HepG2 (cell line): ENCODE results near the gene ZNF318. TPM values are rescaled to one million over a fixed set of nuclear protein-coding genes. Genes with fewer than 3 reads are reported as not detected.

Experiments
- CC2D1A ChIP-seq: sonication (generic); formaldehyde crosslinking; IDR thresholded peaks from 2 replicates; pipeline ENCODE4 v1.8.1; 2023; ENCODE audit warnings: mild to moderate bottlenecking, missing genetic modification reagents
- CERS6 ChIP-seq: sonication (generic); formaldehyde crosslinking; IDR thresholded peaks from 2 replicates; pipeline ENCODE4 v1.5.0; 2020; ENCODE audit warnings: missing genetic modification reagents
- HOXA9 ChIP-seq: sonication (generic); formaldehyde crosslinking; IDR thresholded peaks from 2 replicates; pipeline ENCODE4 v1.8.1; 2022; ENCODE audit warnings: missing genetic modification reagents, mild to moderate bottlenecking, moderate library complexity, borderline replicate concordance
- KAT8 ChIP-seq: IDR thresholded peaks from 2 replicates; pipeline ENCODE4 v1.6.1; 2016; ENCODE audit warnings: missing genetic modification reagents, missing compliant biosample characterization
- REPIN1 ChIP-seq: sonication (generic); formaldehyde crosslinking; IDR thresholded peaks from 2 replicates; pipeline ENCODE4 v1.8.0; 2022; ENCODE audit warnings: missing genetic modification reagents, low read depth, mild to moderate bottlenecking, borderline replicate concordance
- REST ChIP-seq, 2 experiments: IDR thresholded peaks; 2 replicates each; pipeline ENCODE4 v1.6.1; 2011 to 2012; ENCODE audit warnings: low read length in 2 of 2, borderline replicate concordance in 1 of 2, low read depth in 1 of 2, mild to moderate bottlenecking in 1 of 2, moderate library complexity in 1 of 2
- SIN3B ChIP-seq: fragments of 150-350 bp; IDR thresholded peaks from 2 replicates; pipeline ENCODE4 v1.6.1; 2014; ENCODE audit warnings: low read length
- TCF12 ChIP-seq, 2 experiments: fragments of 450-650 bp in 1 of 2; sonication (generic) in 1 of 2; formaldehyde crosslinking in 1 of 2; IDR thresholded peaks; 2 replicates each; pipeline versions ENCODE4 v1.6.1 to v1.8.0; 2017 to 2022; ENCODE audit warnings: antibody characterized with exemption in 1 of 2, mild to moderate bottlenecking in 1 of 2, missing genetic modification reagents in 1 of 2, moderate library complexity in 1 of 2
- THAP8 ChIP-seq: sonication (generic); formaldehyde crosslinking; IDR thresholded peaks from 2 replicates; pipeline ENCODE4 v1.5.1; 2020; ENCODE audit warnings: missing genetic modification reagents, mild to moderate bottlenecking, borderline replicate concordance
- ZFP37 ChIP-seq: sonication (generic); formaldehyde crosslinking; IDR thresholded peaks from 2 replicates; pipeline ENCODE4 v1.4.0; 2020; ENCODE audit warnings: missing genetic modification reagents, borderline replicate concordance
- ZNF142 ChIP-seq: sonication (generic); formaldehyde crosslinking; IDR thresholded peaks from 2 replicates; pipeline ENCODE4 v1.4.0; 2020; ENCODE audit warnings: missing genetic modification reagents
- ZNF280B ChIP-seq: sonication (generic); formaldehyde crosslinking; IDR thresholded peaks from 2 replicates; pipeline ENCODE4 v1.5.0; 2020; ENCODE audit warnings: missing genetic modification reagents, mild to moderate bottlenecking, borderline replicate concordance
- ZNF432 ChIP-seq: sonication (generic); formaldehyde crosslinking; IDR thresholded peaks from 2 replicates; pipeline ENCODE4 v1.5.0; 2020; ENCODE audit warnings: missing genetic modification reagents, mild to moderate bottlenecking, borderline replicate concordance
- ZNF878 ChIP-seq: sonication (generic); formaldehyde crosslinking; IDR thresholded peaks from 2 replicates; pipeline ENCODE4 v1.8.1; 2023; ENCODE audit warnings: mild to moderate bottlenecking, missing genetic modification reagents, moderate library complexity
- ZSCAN25 ChIP-seq: sonication (generic); formaldehyde crosslinking; IDR thresholded peaks from 2 replicates; pipeline ENCODE4 v1.8.0; 2022; ENCODE audit warnings: mild to moderate bottlenecking, missing genetic modification reagents
- ZSCAN29 ChIP-seq: sonication (generic); formaldehyde crosslinking; conservative IDR thresholded peaks from 2 replicates; pipeline ENCODE4 v1.4.0; 2020; ENCODE audit warnings: mild to moderate bottlenecking, missing genetic modification reagents
- polyA plus RNA-seq, 8 experiments: library from polyadenylated mRNA; depleted of rRNA in 3 of 8; stranded (reverse) in 7 of 8; unstranded in 1 of 8; fragments of >200 nt; fragmentation: Illumina TruSeq in 4 of 8; extraction: Trizol in 4 of 8; gene quantifications; 2 replicates each; pipeline versions ENCODE4 v1.2.1 to v1.2.3, GENCODE V29; 2011 to 2016; ENCODE audit warnings: low read depth in 4 of 8, missing spikeins in 1 of 8, mixed read lengths in 1 of 8; ENCODE audit not compliant: insufficient read depth in 1 of 8
- total RNA-seq, 5 experiments: library from RNA; depleted of rRNA; stranded (reverse); fragments of >200 nt; fragmentation: Illumina TruSeq; extraction: Trizol; gene quantifications; 2 replicates each; pipeline ENCODE4 v1.2.3, GENCODE V29; 2016; ENCODE audit warnings: low read depth in 1 of 5

The ZNF318 gene
- total and polyA plus RNA-seq, 2 of the 13 experiments (the other 11 are each of a cell fraction or from before 2014, with no cell fraction given): 13.0 to 14.5 TPM

- TF ChIP-seq THAP8 (CRISPR knock-in tag): no peak
- TF ChIP-seq HOXA9: no peak
- no peak for TF ChIP-seq CC2D1A (CRISPR knock-in tag)
- TF ChIP-seq REST (IDR thresholded peaks at IDR 0.05; ENCODE audit: borderline replicate concordance in 1 of 2, low read depth in 1 of 2, low read length in 2 of 2): peak in 1 of 2 experiments; percentile 44; a peak in 1 of 4 replicates
- peak; percentile 59; the same call in 1 of the 2 replicates for TF ChIP-seq SIN3B
- TF ChIP-seq ZFP37: peak; percentile 81
- peak; percentile 87 for TF ChIP-seq ZSCAN25 (CRISPR knock-in tag)
- peak; percentile 80 for TF ChIP-seq KAT8
- TF ChIP-seq REPIN1: peak; percentile 59; the same call in 1 of the 2 replicates
- TF ChIP-seq TCF12 (IDR thresholded peaks at IDR 0.05): no peak
- TF ChIP-seq TCF12 (CRISPR knock-in tag; IDR thresholded peaks at IDR 0.05): 0 out of 2 replicates have a peak, but pooled peaks have one; percentile 77
- TF ChIP-seq ZNF878 (CRISPR knock-in tag): peak; percentile 78
- TF ChIP-seq CERS6 (CRISPR knock-in tag): no peak
- TF ChIP-seq ZNF142 (CRISPR knock-in tag): peak; percentile 69; the same call in 1 of the 2 replicates
- TF ChIP-seq ZNF432 (CRISPR knock-in tag): no peak
- no peak for TF ChIP-seq ZNF280B (CRISPR knock-in tag)
- no peak for TF ChIP-seq ZSCAN29
Observed at GRCh38 chr6:43290905-43291355, 78.5 kb downstream of the ZNF318 start (continued).
